HG02973 (cell line): Measurements from ENCODE around the gene CNTFR.
"Not testable (repeated sequence)": the region's sequence is repeated elsewhere in the genome, so short reads cannot be mapped to it uniquely, and the experiment has no call there.

ENCODE experiments used
- ATAC-seq: cut with Tn5 transposase; IDR thresholded peaks from one replicate; pipeline ENCODE4 v1.9.1; 2021; ENCODE audit warnings: moderate library complexity; ENCODE audit not compliant: unreplicated experiment

Gene CNTFR

GRCh38 chr9:34555500-34555899 is 34.0 kb downstream of the CNTFR start:
- ATAC-seq: no peak

DNA sequence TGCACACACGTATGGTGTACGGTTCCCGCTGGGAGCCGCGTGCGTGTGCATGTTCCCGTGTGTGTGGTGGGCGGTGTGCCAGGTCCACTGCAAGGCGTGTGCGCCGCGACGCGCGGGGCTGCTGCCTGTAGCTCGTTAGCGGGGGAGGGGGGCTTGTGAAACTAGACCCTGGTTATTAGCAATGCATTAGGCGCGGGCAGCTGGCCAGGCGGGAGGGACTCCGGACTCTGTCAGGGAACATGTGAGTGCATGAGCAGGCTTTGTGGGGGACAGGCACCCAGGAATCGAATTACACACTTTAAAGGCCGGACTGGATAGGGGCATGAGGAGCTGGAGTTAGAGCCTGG is 34.5 kb downstream of the CNTFR start:
- no peak for ATAC-seq

GRCh38 chr9:34554211-34555001 is 35.1 kb downstream of the CNTFR start:
- ATAC-seq: no peak

- no peak for ATAC-seq
Measured at GRCh38 chr9:34553511-34554021, 36.0 kb downstream of the CNTFR start.

GRCh38 chr9:34552986-34553385 is 36.5 kb downstream of the CNTFR start:
- no peak for ATAC-seq

DNA sequence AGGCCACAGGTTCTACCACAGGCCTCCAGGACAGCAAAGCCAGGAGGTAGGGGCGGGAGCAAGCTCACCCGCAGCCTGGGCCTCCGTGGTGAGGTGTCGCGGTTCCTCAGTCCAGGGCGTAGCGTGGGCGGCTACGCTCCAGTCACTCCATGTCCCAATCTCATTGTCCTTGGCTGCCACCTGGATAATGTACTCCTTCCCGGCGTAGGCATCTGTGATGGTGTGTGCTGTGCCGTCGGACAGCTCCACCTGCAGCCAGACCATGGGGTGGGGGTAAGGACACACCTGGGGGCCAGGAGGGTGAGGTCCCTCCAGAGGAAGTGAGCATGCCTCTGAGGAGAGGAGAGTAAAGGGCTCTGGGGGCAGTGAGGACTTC is 36.9 kb downstream of the CNTFR start:
- no peak for ATAC-seq

GRCh38 chr9:34551751-34552605 is 37.5 kb downstream of the CNTFR start:
- no peak for ATAC-seq

GRCh38 chr9:34550681-34551270 is 38.7 kb downstream of the CNTFR start:
- no peak for ATAC-seq

DNA sequence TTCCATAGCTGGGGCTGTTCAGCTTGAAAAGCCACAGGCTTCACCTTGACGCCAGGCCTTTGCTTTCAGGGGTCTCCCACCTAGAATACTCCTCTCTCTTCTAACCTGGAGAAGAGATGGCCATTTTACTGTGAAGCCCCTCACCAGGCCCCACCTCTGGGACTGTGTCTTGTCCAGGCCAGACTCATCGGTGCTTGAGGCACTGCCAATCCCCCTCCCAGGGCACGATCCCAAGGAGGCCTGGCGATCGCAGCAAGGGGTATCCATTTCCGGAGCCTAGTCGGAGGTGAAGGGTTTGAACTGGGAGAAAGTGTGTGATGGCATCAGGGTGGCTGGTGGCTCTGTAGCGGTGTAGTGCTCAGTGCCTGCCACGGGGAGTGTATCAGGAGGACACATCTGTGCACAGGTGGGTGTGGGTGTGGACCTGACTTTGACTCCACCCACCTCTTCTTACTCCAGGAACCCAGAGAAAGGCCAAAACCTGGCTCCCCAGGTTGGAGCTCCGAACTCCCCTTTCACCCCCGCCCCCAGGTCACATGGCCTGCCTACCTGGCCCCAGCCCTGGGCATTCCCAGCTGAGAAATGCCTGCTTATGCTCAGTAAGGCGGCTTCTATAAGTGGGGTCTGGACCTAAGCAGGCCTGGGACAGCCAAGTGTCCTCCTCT is 39.4 kb downstream of the CNTFR start:
- no peak for ATAC-seq

DNA sequence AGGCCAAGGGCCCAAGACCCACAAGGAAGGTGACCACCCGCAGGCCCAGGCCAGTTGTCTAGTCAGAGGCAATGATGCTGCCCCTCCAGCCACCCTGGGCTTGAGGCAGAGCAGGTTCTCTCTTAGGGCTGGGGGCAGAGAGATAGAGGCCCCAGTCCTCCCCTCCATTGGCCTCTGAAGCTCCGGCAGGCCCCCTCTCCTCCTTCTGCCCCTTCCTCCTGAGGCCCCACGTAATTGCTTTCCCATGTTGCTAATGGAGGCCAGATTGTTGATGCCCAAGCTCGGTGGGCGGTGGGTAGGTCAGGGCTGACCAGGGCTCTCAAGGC is 40.2 kb downstream of the CNTFR start:
- no peak for ATAC-seq

- no peak for ATAC-seq
Measured at GRCh38 chr9:34547960-34548611, 41.4 kb downstream of the CNTFR start.

- ATAC-seq: no peak
Measured at GRCh38 chr9:34546834-34547827, 42.4 kb downstream of the CNTFR start.

DNA sequence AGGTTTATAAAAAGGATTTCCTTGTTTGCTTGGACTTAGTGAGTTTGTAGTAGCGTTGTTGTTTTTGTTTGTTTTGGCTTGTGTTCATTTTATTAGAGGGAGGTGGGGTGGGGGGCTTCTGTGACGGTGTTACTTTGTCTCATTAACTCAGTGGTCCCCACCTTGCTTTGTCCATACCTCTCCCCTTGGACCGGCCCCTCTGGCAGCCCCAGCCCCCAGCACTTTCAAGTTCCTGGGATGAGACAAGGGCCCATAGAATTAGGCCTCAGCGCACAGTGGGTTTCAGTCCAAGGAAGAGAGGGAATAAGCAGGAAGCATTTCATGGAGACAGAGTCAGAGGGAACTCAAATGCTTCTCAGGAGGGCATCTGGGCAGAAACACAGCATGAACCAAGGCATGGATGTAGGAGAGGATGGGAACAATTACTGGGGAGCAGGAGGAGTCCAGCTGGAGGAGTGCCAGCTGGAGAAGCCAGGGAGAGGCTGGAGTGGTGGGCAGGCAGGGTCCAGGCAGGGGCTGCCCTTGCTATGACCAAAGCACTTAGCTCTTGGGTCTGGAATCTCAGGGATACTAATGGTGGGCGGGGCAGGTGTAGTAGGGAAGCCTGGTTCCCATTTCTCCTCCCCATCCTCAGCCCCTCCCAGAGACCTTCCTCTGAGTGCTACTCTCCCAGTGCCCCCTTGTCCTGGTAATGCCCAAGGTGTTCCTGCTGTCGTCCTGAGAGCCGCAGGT is 43.3 kb downstream of the CNTFR start:
- no peak for ATAC-seq

GRCh38 chr9:34545497-34545896 is 44.0 kb downstream of the CNTFR start:
- no peak for ATAC-seq

- no peak for ATAC-seq
Measured at GRCh38 chr9:34544035-34544434, 45.5 kb downstream of the CNTFR start.

GRCh38 chr9:34541540-34541939 is 48.0 kb downstream of the CNTFR start:
- no peak for ATAC-seq

DNA sequence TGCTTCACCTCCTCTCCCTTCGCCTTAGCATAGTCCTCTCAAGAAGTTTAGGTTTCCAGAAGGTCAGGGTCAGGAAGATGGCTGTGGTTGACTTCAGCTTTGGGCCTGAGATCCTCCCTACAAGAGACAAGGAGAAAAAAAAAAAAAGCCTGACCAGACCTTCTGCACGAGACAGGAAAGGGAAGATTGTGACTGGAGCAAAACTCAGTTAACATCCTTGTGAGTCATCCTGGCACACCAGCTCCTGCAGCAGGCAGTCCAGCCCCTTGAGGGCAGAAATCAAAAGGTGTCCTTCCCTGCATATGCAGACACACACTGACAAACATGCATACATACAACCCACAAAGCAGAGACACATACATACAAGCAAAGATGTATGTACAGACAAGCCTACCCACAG is 48.7 kb downstream of the CNTFR start:
- no peak for ATAC-seq

- ATAC-seq: no peak
Measured at GRCh38 chr9:34536685-34537084, 52.8 kb downstream of the CNTFR start.

DNA sequence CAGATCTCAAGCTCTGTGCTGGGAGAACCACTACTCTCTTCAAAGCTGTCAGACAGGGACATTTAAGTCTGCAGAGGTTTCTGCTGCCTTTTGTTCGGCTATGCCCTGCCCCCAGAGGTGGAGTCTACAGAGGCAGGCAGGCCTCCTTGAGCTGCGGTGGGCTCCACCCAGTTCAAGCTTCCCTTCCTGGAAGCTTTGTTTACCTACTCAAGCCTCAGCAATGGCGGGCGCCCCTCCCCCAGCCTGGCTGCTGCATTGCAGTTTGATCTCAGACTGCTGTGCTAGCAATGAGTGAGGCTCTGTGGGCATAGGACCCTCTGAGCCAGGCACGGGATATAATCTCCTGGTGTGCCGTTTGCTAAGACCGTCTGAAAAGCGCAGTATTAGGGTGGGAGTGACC is 57.5 kb downstream of the CNTFR start:
- ATAC-seq: not testable (repeated sequence)
